Measurements from ENCODE around the gene FOXA3. TPM values are rescaled to one million over a fixed set of nuclear protein-coding genes. Genes with fewer than 3 reads are reported as not detected.

Gene FOXA3
- total RNA-seq, 1 donor from 2014 or later = 0.59 TPM

DNA sequence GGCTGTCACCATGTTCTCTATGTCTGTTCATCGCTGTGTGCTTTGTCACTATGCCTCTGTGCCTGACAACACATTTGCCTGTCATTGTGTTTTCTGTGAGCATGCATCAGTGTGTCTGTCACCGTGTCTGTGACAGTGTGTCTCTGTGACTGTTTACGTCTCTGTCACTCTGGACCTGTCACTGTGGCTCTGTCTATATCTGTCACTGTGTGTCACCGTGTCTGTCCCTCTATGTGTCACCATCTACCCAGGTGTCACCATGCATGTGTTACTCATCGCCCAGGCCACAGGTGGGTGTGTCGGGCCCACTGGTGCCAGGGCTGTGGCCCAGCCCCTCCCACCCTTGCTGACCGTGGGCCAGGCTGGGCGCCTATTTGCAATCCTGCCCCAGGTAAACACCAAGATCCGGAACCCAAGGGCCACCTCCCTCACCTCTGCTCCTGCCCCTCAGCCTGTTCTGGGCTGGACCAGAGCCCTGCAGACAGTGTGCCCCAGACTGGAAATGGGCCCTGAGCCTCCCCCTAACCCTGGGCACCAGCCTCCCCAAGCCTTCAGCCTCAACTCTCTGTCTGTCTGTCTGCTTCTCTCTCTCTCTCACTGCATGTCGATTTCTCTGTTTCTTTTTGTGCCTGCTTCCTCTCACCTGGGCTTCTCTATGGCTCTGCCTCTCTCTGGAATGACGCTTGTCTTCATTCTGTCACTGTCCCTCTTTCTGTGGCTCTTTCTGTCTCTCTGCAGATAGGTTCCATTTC, 14.1 kb downstream of the FOXA3 start:
- no peak overlapping the region for H3K4me3 ChIP-seq (ENCODE audit: insufficient read depth, low read depth, low read length)
- H4K20me1 ChIP-seq (ENCODE audit: insufficient read depth, low read length) = peaks cover 17% of the 10 kb centered on the region
- no peak for FAIRE-seq
- H3K79me2 ChIP-seq (ENCODE audit: insufficient read depth, low read length) = peaks cover 2% of the 10 kb centered on the region
- Mint-ChIP-seq H3K36me3 (ENCODE audit: low read depth, unreplicated experiment) (peaks cover 2% of the 10 kb centered on the region), H3K9me3 (ENCODE audit: unreplicated experiment) (no peaks in the 10 kb centered on the region), H3K4me3 (ENCODE audit: unreplicated experiment) (no peak overlapping the region), H3K4me1 (ENCODE audit: low read depth, unreplicated experiment) (peaks cover 15% of the 10 kb centered on the region), H3K27me3 (ENCODE audit: low read depth, unreplicated experiment) (peaks cover 2% of the 10 kb centered on the region), H3K27ac (ENCODE audit: unreplicated experiment) (no peak overlapping the region)
- no peaks in the 10 kb centered on the region for H3K27me3 ChIP-seq (ENCODE audit: insufficient read depth, low read length)
- no peak overlapping the region for H3K27ac ChIP-seq (ENCODE audit: low read depth, low read length)
- peaks cover 16% of the 10 kb centered on the region for H3K4me1 ChIP-seq (ENCODE audit: insufficient read depth, low read length)
- no peak overlapping the region for H2AFZ ChIP-seq (ENCODE audit: low read depth, low read length)
- no peaks in the 10 kb centered on the region for H3K9me3 ChIP-seq (ENCODE audit: insufficient read depth, low read depth, low read length)
- H3K36me3 ChIP-seq (ENCODE audit: insufficient read depth, low read length) = no peaks in the 10 kb centered on the region
- TF ChIP-seq EZH2 (IDR thresholded peaks at IDR 0.05; ENCODE audit: insufficient read depth, low read length) (no peak), CTCF (IDR thresholded peaks at IDR 0.05; ENCODE audit: insufficient read depth, low read depth, low read length) (no peak)
- no peak overlapping the region for H3K4me2 ChIP-seq (ENCODE audit: low read length)
- no peak overlapping the region for H3K9ac ChIP-seq (ENCODE audit: low read length)
- DNase-seq (ENCODE audit: low read depth) = no peak

- DNase-seq (ENCODE audit: low read depth) = no peak
- H3K27ac ChIP-seq (ENCODE audit: low read depth, low read length) = no peak overlapping the region
- H3K27ac Mint-ChIP-seq (ENCODE audit: unreplicated experiment) = no peak overlapping the region
- no peak overlapping the region for H3K9ac ChIP-seq (ENCODE audit: low read length)
- peaks cover 2% of the 10 kb centered on the region for H3K36me3 Mint-ChIP-seq (ENCODE audit: low read depth, unreplicated experiment)
- H3K4me1 Mint-ChIP-seq (ENCODE audit: low read depth, unreplicated experiment) = peaks cover 17% of the 10 kb centered on the region
- peaks cover 8% of the 10 kb centered on the region for H3K79me2 ChIP-seq (ENCODE audit: insufficient read depth, low read length)
- no peaks in the 10 kb centered on the region for H3K9me3 ChIP-seq (ENCODE audit: insufficient read depth, low read depth, low read length)
- H4K20me1 ChIP-seq (ENCODE audit: insufficient read depth, low read length) = peaks cover 23% of the 10 kb centered on the region
- H3K27me3 Mint-ChIP-seq (ENCODE audit: low read depth, unreplicated experiment) = peaks cover 2% of the 10 kb centered on the region
- H2AFZ ChIP-seq (ENCODE audit: low read depth, low read length) = no peak overlapping the region
- FAIRE-seq = no peak
- no peaks in the 10 kb centered on the region for H3K27me3 ChIP-seq (ENCODE audit: insufficient read depth, low read length)
- H3K4me3 ChIP-seq (ENCODE audit: insufficient read depth, low read depth, low read length) = no peak overlapping the region
- no peaks in the 10 kb centered on the region for H3K9me3 Mint-ChIP-seq (ENCODE audit: unreplicated experiment)
- peaks cover 21% of the 10 kb centered on the region for H3K4me1 ChIP-seq (ENCODE audit: insufficient read depth, low read length)
- H3K4me3 Mint-ChIP-seq (ENCODE audit: unreplicated experiment) = no peak overlapping the region
- no peak overlapping the region for H3K4me2 ChIP-seq (ENCODE audit: low read length)
- no peaks in the 10 kb centered on the region for H3K36me3 ChIP-seq (ENCODE audit: insufficient read depth, low read length)
- TF ChIP-seq CTCF (IDR thresholded peaks at IDR 0.05; ENCODE audit: insufficient read depth, low read depth, low read length) (no peak), EZH2 (IDR thresholded peaks at IDR 0.05; ENCODE audit: insufficient read depth, low read length) (no peak)
These were observed 14.9 kb downstream of the FOXA3 start for GRCh38 chr19:45879055-45879454.

DNA sequence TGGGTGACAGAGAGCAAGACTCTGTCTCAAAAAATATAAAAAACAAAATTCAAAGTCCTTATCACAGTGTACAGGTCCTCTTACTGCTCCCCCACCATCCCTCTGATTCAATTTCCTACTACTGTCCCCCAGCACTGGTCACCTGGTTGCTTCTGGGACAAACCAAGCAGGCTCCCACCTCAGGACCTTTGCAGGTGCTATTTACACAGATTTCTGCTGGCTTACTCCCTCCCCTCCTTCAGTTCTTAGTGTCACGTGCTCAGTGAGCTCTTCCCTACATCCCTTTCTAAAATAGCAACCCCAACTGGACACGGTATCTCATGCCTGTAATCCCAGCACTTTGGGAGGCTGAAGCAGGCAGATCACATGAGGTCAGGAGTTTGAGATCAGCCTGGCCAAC, 15.8 kb downstream of the FOXA3 start:
- no peak overlapping the region for H3K27ac ChIP-seq (ENCODE audit: low read depth, low read length)
- no peak overlapping the region for H2AFZ ChIP-seq (ENCODE audit: low read depth, low read length)
- H4K20me1 ChIP-seq (ENCODE audit: insufficient read depth, low read length) = peaks cover 32% of the 10 kb centered on the region
- no peaks in the 10 kb centered on the region for H3K36me3 ChIP-seq (ENCODE audit: insufficient read depth, low read length)
- no peak overlapping the region for H3K4me2 ChIP-seq (ENCODE audit: low read length)
- no peak overlapping the region for H3K4me3 ChIP-seq (ENCODE audit: insufficient read depth, low read depth, low read length)
- Mint-ChIP-seq H3K36me3 (ENCODE audit: low read depth, unreplicated experiment) (peaks cover 2% of the 10 kb centered on the region), H3K27ac (ENCODE audit: unreplicated experiment) (no peak overlapping the region), H3K27me3 (ENCODE audit: low read depth, unreplicated experiment) (peaks cover 2% of the 10 kb centered on the region), H3K4me3 (ENCODE audit: unreplicated experiment) (no peak overlapping the region), H3K9me3 (ENCODE audit: unreplicated experiment) (no peaks in the 10 kb centered on the region), H3K4me1 (ENCODE audit: low read depth, unreplicated experiment) (peaks cover 17% of the 10 kb centered on the region)
- no peaks in the 10 kb centered on the region for H3K27me3 ChIP-seq (ENCODE audit: insufficient read depth, low read length)
- H3K9ac ChIP-seq (ENCODE audit: low read length) = no peak overlapping the region
- H3K9me3 ChIP-seq (ENCODE audit: insufficient read depth, low read depth, low read length) = no peaks in the 10 kb centered on the region
- TF ChIP-seq CTCF (IDR thresholded peaks at IDR 0.05; ENCODE audit: insufficient read depth, low read depth, low read length) (no peak), EZH2 (IDR thresholded peaks at IDR 0.05; ENCODE audit: insufficient read depth, low read length) (no peak)
- peaks cover 24% of the 10 kb centered on the region for H3K4me1 ChIP-seq (ENCODE audit: insufficient read depth, low read length)
- DNase-seq (ENCODE audit: low read depth) = no peak
- H3K79me2 ChIP-seq (ENCODE audit: insufficient read depth, low read length) = peaks cover 17% of the 10 kb centered on the region
- no peak for FAIRE-seq
